ENCODE data around the gene DENND1C. TPM values are rescaled to one million over a fixed set of nuclear protein-coding genes. Genes with fewer than 3 reads are reported as not detected.

The DENND1C gene
- total and polyA plus RNA-seq, 2 experiments from 2014 or later = 3.1 to 6.1 TPM

DNA sequence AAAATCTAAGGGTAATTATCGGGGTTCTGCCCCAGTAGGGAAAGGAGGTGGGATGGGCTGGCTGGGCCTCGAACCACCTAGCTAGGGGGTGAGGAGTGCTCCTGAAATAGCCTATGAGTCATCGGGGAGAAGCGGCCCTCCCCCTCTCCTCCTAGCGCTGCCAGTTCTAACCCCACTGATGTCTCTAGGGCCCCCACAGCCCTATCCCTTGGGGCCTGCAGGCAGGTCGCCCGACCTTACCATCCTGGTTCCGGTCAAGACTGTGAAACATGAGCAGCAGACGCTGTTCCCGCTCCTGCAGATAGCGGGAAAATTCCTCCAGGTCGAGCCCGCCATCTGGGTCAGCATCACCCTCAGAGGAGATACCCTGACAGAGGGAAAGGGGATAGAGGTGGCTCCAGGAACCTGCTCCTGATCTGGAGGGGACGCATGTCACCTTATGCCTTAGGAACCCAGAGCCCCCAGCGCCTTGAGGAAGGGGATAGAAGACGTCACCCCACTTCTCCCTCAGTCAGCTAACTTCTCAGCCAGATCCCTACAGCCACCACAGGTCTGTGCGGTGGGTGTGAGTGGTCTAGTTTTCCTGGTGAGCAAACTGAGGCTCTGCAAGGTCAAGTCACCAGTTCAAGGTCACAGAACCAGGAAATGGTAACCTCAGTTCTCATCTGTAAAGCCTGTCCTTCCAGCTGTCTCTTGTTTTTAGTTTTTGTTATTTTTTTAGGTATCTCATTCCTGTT lies 23.5 kb downstream of the DENND1C start:
- H3K4me3 ChIP-seq = peak overlapping the region; percentile 59; the same call in 1 of the 2 replicates
- H3K27ac Mint-ChIP-seq = no peak overlapping the region

More for the DNA sequence above, 23.5 kb downstream of the DENND1C start:
- Histone ChIP-seq H3K9me2 (ENCODE audit: insufficient read depth) (no peaks in the 10 kb centered on the region), H2AFZ (no peak overlapping the region), H3K36me3 (ENCODE audit: insufficient read depth) (peaks cover 11% of the 10 kb centered on the region; the same call in 1 of the 2 replicates), H3K79me2 (replicated peaks; ENCODE audit: insufficient read depth) (no peaks in the 10 kb centered on the region), H3K4me1 (ENCODE audit: insufficient read depth) (peaks cover 4% of the 10 kb centered on the region; the same call in 1 of the 2 replicates), H3K4me2 (peak overlapping the region; percentile 76), H3K27ac (ENCODE audit: low read depth) (no peak overlapping the region), H3K27me3 (ENCODE audit: insufficient read depth) (peaks cover 5% of the 10 kb centered on the region; the same call in 1 of the 2 replicates), H3F3A (replicated peaks; ENCODE audit: low read depth) (no peaks in the 10 kb centered on the region), H4K20me1 (replicated peaks; ENCODE audit: insufficient read depth) (no peaks in the 10 kb centered on the region; the same call in 1 of the 2 replicates)
- Mint-ChIP-seq H3K27me3 (ENCODE audit: insufficient read depth, low read depth, poor library complexity) (peaks cover 17% of the 10 kb centered on the region), H3K9me3 (peaks cover 10% of the 10 kb centered on the region; the same call in 2 of the 3 replicates), H3K4me3 (peak overlapping the region; percentile 87), H3K4me1 (peaks cover 13% of the 10 kb centered on the region), H3K36me3 (ENCODE audit: low read depth) (peaks cover 38% of the 10 kb centered on the region)
- TF ChIP-seq JUNB (IDR thresholded peaks at IDR 0.05; ENCODE audit: unreplicated experiment) (no peak), CTCF (conservative IDR thresholded peaks at IDR 0.05; ENCODE audit: low read depth in 2 of 2) (no peak), CREB1 (CRISPR knock-in tag; IDR thresholded peaks at IDR 0.05; ENCODE audit: low read depth) (no peak), STAT1 (IDR thresholded peaks at IDR 0.05; ENCODE audit: unreplicated experiment) (no peak), ETS1 (IDR thresholded peaks at IDR 0.05) (no peak), REST (IDR thresholded peaks at IDR 0.05; ENCODE audit: unreplicated experiment) (no peak), EZH2phosphoT487 (IDR thresholded peaks at IDR 0.05; ENCODE audit: unreplicated experiment) (no peak), POLR2AphosphoS5 (IDR thresholded peaks at IDR 0.05; ENCODE audit: low read depth) (no peak), ZNF114 (CRISPR knock-in tag; IDR thresholded peaks at IDR 0.05) (no peak), ZNF331 (CRISPR knock-in tag; IDR thresholded peaks at IDR 0.05; ENCODE audit: low read depth) (no peak), NANOG (IDR thresholded peaks at IDR 0.05; ENCODE audit: borderline replicate concordance) (no peak), EZH2 (IDR thresholded peaks at IDR 0.05; ENCODE audit: low read depth, unreplicated experiment) (no peak)
- TF ChIP-seq, protein P1, sequence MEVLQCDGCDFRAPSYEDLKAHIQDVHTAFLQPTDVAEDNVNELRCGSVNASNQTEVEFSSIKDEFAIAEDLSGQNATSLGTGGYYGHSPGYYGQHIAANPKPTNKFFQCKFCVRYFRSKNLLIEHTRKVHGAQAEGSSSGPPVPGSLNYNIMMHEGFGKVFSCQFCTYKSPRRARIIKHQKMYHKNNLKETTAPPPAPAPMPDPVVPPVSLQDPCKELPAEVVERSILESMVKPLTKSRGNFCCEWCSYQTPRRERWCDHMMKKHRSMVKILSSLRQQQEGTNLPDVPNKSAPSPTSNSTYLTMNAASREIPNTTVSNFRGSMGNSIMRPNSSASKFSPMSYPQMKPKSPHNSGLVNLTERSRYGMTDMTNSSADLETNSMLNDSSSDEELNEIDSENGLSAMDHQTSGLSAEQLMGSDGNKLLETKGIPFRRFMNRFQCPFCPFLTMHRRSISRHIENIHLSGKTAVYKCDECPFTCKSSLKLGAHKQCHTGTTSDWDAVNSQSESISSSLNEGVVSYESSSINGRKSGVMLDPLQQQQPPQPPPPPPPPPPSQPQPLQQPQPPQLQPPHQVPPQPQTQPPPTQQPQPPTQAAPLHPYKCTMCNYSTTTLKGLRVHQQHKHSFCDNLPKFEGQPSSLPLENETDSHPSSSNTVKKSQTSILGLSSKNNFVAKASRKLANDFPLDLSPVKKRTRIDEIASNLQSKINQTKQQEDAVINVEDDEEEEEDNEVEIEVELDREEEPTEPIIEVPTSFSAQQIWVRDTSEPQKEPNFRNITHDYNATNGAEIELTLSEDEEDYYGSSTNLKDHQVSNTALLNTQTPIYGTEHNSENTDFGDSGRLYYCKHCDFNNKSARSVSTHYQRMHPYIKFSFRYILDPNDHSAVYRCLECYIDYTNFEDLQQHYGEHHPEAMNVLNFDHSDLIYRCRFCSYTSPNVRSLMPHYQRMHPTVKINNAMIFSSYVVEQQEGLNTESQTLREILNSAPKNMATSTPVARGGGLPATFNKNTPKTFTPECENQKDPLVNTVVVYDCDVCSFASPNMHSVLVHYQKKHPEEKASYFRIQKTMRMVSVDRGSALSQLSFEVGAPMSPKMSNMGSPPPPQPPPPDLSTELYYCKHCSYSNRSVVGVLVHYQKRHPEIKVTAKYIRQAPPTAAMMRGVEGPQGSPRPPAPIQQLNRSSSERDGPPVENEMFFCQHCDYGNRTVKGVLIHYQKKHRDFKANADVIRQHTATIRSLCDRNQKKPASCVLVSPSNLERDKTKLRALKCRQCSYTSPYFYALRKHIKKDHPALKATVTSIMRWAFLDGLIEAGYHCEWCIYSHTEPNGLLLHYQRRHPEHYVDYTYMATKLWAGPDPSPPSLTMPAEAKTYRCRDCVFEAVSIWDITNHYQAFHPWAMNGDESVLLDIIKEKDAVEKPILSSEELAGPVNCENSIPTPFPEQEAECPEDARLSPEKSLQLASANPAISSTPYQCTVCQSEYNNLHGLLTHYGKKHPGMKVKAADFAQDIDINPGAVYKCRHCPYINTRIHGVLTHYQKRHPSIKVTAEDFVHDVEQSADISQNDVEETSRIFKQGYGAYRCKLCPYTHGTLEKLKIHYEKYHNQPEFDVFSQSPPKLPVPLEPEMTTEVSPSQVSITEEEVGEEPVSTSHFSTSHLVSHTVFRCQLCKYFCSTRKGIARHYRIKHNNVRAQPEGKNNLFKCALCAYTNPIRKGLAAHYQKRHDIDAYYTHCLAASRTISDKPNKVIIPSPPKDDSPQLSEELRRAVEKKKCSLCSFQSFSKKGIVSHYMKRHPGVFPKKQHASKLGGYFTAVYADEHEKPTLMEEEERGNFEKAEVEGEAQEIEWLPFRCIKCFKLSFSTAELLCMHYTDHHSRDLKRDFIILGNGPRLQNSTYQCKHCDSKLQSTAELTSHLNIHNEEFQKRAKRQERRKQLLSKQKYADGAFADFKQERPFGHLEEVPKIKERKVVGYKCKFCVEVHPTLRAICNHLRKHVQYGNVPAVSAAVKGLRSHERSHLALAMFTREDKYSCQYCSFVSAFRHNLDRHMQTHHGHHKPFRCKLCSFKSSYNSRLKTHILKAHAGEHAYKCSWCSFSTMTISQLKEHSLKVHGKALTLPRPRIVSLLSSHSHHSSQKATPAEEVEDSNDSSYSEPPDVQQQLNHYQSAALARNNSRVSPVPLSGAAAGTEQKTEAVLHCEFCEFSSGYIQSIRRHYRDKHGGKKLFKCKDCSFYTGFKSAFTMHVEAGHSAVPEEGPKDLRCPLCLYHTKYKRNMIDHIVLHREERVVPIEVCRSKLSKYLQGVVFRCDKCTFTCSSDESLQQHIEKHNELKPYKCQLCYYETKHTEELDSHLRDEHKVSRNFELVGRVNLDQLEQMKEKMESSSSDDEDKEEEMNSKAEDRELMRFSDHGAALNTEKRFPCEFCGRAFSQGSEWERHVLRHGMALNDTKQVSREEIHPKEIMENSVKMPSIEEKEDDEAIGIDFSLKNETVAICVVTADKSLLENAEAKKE (CRISPR knock-in tag; IDR thresholded peaks at IDR 0.05) = no peak
- ATAC-seq (no peak), DNase-seq (ENCODE audit: low spot score) (no peak)
